Limb (tissue), 2 donors: ENCODE measurements around the gene PLEKHN1.

Source experiments
- DNase-seq, 2 donors: peaks; one replicate each; pipeline ENCODE4 v3.0.0-alpha.2; 2016; ENCODE audit errors: extremely low spot score in 2 of 2

Gene PLEKHN1

GRCh38 chr1:1023700-1024099 is 57.4 kb downstream of the PLEKHN1 start:
- DNase-seq: no peak

DNA sequence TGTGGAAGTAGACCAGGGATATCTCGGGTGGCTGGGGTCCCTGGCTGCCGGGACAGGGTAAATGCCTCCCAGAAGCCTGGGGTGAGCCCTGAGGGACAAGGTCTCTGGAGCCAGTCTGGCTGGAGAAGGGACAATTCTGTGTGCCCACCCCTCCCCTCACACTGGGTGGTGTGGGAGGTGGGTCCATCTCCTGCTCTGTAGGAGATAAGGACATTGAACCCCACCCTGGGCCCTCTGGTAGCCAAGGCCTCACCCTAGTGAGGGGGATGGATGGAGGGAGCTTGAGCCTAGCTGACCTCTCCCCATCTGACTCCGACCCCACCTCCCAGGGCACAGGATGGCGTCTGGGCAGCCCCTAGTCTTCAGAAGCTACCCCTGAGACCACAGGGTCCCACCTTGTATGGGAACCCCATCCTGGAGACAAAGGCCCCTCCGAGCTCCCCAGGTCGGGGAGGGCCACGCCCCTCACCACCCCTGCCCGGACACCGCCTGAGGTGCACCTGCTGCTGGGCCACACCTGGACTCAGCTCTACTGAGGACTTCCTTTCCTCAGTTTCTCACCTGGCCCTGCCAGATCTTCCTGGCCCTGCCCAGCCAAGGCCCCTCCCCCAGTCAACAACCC is 58.0 kb downstream of the PLEKHN1 start:
- DNase-seq: no peak

DNA sequence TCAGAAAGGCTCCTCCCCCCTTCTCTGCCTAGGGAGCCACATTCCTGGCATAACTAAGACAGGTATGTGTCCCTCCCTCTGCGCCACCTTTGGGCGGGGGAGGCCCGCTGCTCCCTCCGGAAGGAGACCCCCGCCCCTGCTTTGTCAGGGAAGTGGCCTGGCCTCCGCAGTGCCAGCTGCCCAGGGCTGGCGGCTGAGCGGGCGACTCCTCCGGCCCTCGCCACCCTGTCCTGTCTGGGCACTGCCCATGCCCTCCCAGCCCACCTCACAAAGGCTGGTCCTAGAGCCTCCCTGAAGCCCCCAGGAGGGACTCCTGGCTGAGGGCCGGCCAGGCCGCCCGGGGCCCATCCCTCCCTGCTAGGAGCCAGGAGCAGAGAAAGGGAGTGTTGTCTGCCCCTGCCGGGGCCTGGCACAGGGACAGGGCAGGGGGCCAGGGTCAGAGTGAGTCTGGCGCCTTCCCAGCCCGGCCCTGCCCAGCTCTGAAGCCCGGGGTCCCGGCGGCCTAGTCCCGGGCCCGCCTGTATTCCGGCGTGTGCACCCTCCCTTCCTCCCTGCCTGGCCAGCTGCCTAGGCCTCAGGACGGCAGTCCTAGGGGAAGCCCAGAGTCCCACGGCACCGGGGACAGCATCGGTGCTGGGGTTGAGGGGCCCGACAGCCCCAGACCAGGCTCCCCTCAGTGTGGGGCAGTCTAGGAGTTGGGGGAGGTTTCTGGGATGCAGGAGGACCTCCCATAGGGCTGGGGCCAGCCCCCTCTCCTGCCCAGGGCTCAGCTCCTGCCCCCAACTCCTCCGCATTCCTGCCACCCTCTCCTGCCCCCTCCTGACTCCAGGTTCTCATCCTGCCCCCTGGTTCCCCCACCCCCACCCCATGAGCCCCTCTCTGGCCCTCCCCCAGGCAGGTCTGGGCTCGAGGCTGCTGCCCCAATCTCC is 58.8 kb downstream of the PLEKHN1 start:
- no peak for DNase-seq
